Measurements from ENCODE around the gene PAK2. TPM values are rescaled to one million over a fixed set of nuclear protein-coding genes. Genes with fewer than 3 reads are reported as not detected.
"Not testable (repeated sequence)": the region's sequence is repeated elsewhere in the genome, so short reads cannot be mapped to it uniquely, and the experiment has no call there.

PAK2 gene
- total RNA-seq, 1 experiment from 2014 or later, result 44.6 TPM

- DNase-seq (ENCODE audit: low read depth), result no peak
Measured at GRCh38 chr3:196736670-196737374, 2.8 kb upstream of the PAK2 start.

GRCh38 chr3:196737655-196738054 lies 2.0 kb upstream of the PAK2 start:
- no peak for DNase-seq (ENCODE audit: low read depth)

- peak; percentile 46 for DNase-seq (ENCODE audit: low read depth)
Measured at GRCh38 chr3:196740481-196741248, 1.0 kb downstream of the PAK2 start.

DNA sequence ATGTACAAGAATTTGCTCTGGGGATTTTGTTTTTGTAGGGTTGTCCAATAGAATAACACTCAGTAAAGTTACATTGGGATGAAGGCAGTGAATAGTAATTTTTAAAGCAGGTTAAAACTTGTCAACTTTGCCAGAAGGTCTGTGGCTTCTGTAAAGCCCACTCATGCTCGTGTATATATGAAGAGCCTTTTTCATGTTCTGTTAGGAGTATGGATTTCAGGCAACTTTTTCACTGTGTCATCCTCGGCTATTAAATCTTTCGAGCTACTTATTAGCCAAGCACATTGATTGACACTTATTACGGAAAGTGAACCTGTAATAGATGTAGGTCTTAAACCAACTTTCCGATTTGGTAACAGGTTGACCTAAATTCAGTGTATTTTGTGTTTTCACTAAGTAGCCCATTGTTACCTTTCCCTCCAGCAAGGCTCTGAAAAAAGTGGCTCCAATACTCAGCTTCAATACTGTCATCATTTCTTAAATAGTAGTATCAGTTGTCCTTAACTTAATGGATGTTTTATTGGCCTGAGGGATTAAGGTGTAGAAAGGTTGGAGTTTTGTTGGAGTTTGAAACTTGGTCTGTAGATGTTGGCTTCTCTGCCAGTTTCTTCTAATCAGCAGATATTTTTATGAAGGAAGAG lies 1.7 kb downstream of the PAK2 start:
- DNase-seq (ENCODE audit: low read depth), result no peak

DNA sequence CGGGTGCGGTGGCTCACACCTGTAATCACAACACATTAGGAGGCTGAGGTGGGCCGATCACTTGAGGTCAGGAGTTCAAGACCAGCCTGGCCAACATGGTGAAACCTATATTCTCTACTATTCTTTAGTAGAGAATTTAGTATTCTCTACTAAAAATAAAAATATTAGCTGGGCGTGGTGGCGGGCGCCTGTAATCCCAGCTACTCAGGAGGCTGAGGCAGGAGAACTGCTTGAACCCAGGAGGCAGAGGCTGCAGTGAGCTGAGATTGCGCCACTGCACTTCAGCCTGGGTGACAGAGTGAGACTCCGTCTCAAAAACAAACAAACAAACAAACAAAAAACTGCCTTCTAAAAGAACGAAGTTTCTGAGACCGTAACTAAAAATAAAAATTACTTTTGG lies 3.9 kb downstream of the PAK2 start:
- DNase-seq (ENCODE audit: low read depth), result not testable (repeated sequence)

DNA sequence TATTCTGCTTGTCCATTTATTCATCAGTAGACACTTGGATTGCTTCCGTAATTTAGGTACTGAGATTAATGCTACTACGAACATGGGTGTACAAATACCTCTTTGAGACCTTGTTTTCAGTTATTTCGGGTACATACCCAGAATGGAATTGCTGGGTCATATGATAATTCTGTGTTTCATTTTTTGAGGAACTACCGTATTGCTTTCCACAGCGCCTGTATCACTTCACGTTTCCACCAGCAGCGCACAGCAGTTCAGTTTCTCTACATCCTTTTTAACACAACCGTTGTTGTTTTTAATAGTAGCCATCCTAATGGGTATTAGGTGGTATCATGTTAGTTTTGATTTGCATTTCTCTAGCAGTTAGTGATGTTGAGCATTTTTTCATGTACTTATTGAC lies 9.5 kb downstream of the PAK2 start:
- DNase-seq (ENCODE audit: low read depth), result no peak

DNA sequence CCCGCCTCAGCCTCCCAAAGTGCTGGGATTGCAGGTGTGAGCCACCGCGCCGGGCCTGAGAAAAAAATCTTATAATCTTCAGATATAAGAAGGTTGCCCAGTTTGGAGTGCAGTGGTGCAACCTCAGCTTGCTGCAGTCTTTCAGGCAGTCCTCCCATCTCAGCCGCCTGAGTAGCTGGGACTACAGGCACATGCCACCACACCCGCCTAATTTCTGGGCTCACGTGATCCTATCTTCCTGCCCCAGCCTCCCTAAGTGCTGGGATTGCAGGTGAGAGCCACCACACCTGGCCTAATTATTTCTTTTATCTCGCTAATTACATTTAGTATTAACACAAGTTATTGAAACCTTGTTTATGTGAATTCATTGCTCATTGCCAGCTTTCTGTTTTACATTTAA lies 13.5 kb downstream of the PAK2 start:
- no peak for DNase-seq (ENCODE audit: low read depth)

DNA sequence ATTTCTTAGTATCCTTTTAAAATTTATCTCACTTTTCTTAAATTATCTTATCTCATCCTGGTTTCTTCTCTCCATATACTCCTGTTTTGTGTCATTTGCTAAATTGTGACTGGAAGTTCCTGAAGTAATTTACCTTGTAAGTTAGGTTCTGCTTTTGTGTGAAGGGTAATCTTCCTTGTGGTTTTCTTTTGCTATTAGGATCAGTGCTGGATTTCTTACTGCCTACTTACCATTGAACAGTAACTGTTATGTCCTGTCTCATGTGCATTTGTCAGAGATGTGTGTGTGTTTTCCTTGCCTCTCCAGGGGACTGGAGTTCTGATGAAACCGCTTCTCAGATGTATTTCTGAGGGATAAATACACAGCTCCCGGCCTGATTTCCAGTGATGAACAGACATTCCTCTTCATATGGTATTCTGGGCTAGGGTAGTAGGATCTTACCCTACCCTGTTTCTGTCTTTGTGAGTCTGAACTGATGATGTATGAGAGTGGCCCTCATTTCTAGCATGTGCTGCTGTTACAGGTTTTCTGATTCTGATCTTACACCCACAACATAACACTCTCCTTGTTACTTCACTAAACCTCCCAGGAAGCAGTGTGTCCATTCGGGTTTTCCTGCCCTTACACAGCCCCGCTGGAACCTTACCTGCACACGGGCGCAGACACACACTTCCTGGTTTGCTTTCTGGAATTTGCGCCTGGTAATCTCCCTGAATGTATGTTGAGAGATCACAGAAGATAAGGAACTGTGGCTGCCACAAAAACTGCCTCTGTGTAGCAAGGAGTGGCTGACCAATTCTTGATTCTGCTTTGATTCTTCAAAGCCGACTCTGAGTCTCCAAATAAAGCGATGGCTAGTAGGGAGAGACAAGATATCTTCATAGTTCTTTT lies 14.7 kb downstream of the PAK2 start:
- DNase-seq (ENCODE audit: low read depth), result no peak

- DNase-seq (ENCODE audit: low read depth), result no peak
Measured at GRCh38 chr3:196756732-196757131, 17.1 kb downstream of the PAK2 start.

GRCh38 chr3:196757876-196758739 lies 18.5 kb downstream of the PAK2 start:
- DNase-seq (ENCODE audit: low read depth), result peak; percentile 7

GRCh38 chr3:196763179-196763578 lies 23.5 kb downstream of the PAK2 start:
- DNase-seq (ENCODE audit: low read depth), result no peak

DNA sequence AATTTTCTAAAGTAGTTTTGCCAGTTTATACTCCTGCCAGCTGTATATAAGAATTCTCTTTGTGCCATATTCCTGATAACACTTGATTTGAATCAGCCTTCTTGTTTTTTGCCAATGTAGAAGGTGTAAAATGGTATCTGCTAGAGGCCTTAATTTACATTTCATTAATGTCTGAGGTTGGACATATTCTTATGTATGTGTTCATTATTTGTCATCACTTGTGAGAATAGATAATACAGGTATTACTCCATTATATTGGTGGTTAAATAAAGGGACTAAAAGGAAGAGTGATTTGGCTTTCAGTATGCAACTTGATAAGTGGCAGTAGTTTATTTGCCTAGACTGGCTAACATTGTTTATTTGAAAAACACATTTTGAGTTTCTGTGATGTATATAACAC lies 25.8 kb downstream of the PAK2 start:
- no peak for DNase-seq (ENCODE audit: low read depth)

GRCh38 chr3:196771067-196771466 lies 31.4 kb downstream of the PAK2 start:
- DNase-seq (ENCODE audit: low read depth), result no peak

- no peak for DNase-seq (ENCODE audit: low read depth)
Measured at GRCh38 chr3:196772102-196772501, 32.4 kb downstream of the PAK2 start.

DNA sequence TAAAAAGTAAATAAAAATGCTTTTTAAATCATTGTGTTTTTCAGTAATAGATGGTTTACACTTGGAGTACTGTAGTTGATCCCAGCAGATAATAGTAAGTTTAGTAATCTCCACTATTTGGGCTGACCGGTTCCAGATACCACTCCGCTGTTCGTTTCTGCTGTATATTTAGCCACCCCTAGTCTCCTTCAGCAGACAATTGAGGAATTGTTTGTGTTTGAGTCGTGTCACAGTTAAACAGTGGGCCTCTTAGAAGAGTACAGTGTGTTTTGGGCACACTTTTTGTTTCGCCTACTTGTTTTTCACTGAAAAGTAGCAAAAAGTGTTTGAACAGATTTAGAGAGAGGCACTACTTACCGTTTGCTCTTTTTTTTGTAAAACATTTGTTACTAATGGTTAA lies 33.2 kb downstream of the PAK2 start:
- no peak for DNase-seq (ENCODE audit: low read depth)

- DNase-seq (ENCODE audit: low read depth), result no peak
Measured at GRCh38 chr3:196774191-196774820, 34.6 kb downstream of the PAK2 start.

DNA sequence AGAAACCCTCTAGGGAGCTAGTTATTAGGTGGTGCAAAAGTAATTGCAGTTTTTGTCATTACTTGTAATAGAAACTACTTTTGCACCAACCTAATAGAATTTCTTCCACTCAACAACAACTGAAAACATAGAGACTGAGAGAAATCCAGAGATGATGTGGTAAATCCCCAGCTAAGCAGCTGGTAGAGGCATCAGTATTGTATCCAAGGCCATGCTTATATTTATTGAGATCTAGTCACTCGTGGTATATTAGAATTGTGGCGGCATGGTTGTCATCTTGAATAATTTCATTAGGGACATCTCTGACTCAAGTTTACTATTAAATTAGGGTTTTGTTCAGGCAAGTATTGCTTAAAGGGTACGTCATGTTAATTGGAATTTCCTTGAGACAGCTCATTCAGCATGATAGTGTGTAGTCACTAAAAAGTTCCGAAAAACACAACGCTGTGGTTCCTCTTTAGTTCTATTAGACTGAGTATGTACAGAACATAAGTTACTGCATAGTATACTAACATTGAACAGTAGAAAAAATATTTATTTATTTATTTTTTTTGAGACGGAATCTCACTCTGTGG lies 35.3 kb downstream of the PAK2 start:
- no peak for DNase-seq (ENCODE audit: low read depth)

- DNase-seq (ENCODE audit: low read depth), result no peak
Measured at GRCh38 chr3:196775938-196776337, 36.3 kb downstream of the PAK2 start.

- DNase-seq (ENCODE audit: low read depth), result no peak
Measured at GRCh38 chr3:196777836-196778235, 38.2 kb downstream of the PAK2 start.

DNA sequence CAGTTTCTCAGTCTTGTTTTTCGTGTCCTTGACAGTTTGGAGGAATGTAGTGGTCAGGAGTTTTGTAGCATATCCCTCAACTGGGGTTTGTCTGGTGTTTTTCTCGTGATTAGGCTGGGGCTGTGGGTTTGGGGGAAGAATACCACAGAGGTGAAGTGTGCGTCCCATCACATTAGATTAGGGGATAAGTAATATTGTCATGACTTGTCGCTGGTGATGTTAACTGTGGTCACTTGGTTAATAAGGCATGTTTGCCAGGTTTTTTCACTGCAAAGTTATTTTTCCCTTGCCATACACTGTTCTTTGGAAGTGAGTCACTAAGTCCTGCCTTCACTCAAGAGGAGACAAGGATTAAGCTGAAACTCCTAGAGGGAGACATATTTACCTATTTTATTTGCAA lies 39.1 kb downstream of the PAK2 start:
- peak; percentile 62 for DNase-seq (ENCODE audit: low read depth)

All from Daoy (cell line).